NCI-H2196 (cell line): ENCODE data around the gene NCAM1.
A peak's percentile ranks its signal among the peaks of the same experiment; 100 is the strongest.

Source experiments
- DNase-seq: peaks from one replicate; lab custom pipeline; 2025; ENCODE audit not compliant: unreplicated experiment; lab: John Stamatoyannopoulos, UW

NCAM1 gene

DNA sequence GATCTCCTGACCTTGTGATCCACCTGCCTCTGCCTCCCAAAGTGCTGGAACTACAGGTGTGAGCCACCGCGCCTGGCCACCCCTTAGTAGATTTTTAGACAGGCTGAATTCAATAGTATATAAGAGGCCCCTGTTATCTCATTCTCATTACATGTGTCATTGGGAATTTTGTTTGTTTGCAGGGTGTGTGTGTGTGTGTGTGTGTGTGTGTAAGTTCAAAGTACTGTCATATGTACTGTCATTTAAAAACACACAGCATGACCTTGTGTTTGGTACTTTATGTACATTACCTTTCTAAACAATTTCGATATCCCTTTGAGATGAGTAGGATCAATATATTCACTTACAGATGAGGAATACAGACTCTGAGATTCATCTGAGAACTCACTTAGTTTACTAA is 234.5 kb downstream of the NCAM1 start:
- no peak for DNase-seq

GRCh38 chr11:113197446-113197845 is 236.2 kb downstream of the NCAM1 start:
- no peak for DNase-seq

- DNase-seq: no peak
Observed at GRCh38 chr11:113198972-113199661, 237.9 kb downstream of the NCAM1 start.

GRCh38 chr11:113199866-113200265 is 238.6 kb downstream of the NCAM1 start:
- no peak for DNase-seq

GRCh38 chr11:113201054-113201818 is 240.0 kb downstream of the NCAM1 start:
- peak; percentile 15 for DNase-seq

- DNase-seq: no peak
Observed at GRCh38 chr11:113202431-113202830, 241.2 kb downstream of the NCAM1 start.

- no peak for DNase-seq
Observed at GRCh38 chr11:113203141-113203753, 242.0 kb downstream of the NCAM1 start.

- DNase-seq: no peak
Observed at GRCh38 chr11:113204280-113204679, 243.1 kb downstream of the NCAM1 start.

GRCh38 chr11:113213549-113213948 is 252.3 kb downstream of the NCAM1 start:
- no peak for DNase-seq

DNA sequence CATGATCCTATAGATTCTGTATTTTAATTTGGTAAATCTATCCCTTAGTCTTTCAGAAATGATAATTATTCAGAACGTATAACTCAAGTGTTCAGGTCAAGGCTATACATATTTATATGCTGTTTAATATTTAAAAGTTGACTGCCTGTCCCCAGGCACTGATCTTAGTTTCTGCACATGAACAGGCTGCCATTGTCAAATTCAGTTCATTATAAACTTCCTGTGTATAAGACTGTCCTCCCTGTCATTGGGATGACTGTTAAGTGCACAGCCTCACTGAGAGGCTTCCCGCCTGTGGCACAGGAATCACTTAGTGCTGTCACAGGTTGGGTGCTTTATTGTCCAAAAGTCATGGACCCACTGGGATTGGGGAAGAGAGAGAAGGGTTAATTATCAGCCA is 261.0 kb downstream of the NCAM1 start:
- DNase-seq: no peak

- no peak for DNase-seq
Observed at GRCh38 chr11:113234888-113235287, 273.7 kb downstream of the NCAM1 start.

DNA sequence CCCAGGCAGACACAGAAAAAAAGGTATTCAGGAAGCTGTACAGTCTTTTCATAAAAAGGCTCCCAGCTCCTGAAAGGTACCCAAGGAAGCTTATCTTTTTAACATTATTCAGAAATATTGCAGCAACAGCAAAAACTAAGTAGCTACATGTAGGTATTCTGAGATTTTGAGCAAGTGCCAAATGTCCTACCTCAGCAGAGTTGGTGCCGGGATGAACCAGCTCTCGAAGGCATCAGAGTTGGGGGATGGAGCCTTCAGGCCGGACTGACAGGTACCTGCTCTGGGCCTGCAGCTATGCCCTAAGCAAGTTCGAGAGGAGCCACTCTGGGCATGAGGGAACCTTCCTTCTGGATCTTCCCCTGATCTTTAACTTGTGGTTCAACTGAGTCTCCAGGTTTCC is 276.0 kb downstream of the NCAM1 start:
- no peak for DNase-seq

DNA sequence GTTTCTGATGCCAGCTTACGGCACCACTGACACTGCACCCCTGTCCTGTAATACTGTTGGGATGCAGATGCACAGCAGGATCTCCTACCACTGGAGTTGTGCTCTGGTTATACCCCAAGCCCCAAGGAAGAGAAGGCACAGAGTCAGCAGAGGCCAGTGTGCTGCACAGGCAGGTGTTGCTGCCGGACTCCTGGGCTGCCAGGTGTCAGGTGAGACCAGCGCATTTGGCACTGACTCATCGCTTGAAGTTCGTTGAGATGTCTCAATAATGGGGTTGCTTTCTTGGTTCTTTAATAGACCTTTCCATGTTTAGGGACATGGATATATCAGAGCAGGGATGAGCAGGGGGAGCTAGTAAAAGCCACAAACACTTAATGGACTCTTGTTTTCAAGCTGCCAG is 277.5 kb downstream of the NCAM1 start:
- DNase-seq: peak; percentile 5

GRCh38 chr11:113240389-113240788 is 279.2 kb downstream of the NCAM1 start:
- peak; percentile 55 for DNase-seq

DNA sequence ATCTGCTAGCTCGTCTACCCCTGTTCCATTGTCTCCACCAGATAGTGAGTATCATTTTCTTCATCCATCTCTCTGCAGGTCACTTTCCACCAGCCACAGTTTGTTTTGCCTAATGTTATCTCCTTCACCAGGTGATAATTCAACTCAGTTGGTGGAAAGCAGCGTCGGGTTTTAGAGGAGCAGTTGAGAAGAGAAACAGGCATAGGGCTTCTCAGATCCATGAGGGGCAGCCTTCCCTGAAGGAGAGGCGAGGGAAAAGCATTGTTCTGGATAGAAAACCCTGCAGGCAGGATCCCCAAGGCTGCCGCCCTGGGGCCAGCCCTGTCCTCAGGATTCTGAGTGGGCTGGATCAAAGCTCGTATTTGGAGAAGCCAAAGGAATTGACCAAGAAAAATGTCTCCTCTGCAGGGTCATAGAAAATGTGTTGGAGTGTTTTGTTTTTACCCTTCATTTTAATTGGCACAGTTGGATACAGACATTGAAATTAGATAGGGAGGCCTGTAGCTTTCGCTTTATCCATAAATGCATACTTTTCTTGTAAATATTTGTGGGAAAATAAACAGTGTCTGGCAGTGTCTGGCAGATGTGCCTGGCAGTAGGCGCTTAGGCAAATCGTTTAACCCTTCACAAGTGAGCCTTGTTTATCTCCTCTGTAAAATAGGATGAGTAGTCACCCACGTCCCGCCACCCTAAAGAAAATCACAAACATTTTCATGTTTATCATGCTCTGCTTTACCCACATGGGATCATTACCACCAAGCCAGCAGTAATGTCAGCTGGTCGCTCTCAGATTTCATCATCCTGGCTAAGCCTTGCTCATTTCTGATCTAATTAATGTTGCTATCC is 279.8 kb downstream of the NCAM1 start:
- no peak for DNase-seq

DNA sequence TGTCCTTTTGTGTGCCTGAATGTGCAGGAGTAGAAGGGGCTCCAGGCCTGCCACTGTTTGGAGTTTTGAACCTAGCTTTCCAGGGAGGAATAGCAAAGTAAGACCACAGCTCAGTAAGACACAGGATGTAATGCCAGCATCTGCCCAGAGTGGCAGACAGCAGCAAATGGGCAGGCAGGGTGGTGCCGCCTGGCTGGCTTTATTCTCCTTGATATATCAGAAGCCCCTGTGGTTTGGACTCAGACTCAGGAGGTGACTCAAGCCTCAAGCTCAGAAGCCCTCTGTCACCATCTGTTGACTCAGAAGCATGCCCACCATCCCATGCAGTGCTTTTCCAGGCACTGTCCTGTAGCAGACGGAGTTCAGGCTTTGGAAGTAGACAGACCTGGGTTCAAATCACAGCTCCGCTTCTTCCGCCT is 280.4 kb downstream of the NCAM1 start:
- DNase-seq: no peak

DNA sequence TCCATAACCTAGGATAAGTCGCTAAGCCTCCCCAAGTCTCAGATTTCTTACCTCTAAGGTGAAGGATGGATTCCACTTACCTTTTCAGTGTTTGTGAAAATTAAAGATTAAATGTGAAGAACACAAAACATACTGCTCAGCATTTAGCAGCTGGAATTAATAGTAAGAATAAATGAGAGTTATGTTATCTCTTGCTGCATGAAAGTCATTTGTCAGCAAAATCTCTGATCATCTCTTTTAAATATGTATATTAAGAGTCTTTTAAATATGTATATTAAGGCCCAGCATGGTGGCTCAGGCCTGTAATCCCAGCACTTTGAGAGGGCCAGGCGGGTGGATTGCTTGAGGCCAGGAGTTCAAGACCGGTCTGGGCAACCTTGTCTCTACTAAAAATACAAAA is 280.8 kb downstream of the NCAM1 start:
- DNase-seq: no peak

DNA sequence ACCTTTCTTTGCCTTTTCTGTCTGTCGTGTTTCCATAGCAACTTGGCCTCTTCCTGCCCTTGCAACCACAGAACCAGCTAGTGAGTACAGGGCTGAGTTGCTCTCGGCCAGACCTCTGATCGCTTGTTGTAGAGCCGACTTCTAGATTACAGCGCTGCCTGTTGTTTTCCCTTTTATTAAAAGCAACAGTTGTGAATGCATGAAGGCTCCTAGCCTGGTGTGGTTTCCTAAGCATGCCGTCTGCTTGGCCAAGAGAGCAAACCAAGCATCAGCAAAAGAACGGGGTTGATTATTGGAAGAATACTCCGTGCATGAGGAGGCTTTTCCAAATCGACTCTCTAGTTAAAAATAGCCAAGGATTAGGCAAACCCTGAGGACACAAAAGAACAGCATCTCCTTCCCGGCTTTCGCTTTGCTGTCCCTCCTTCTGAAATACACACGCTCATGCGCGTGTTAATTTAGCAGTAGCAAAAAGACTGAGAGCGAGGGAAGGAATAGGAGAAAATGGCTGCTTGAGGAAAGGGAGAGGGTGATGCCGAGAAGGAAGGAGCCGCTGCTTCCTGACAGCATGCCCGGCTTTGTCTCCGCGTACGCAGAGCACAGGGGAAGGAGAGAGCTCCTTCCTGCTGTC is 281.7 kb downstream of the NCAM1 start:
- no peak for DNase-seq

- DNase-seq: no peak
Observed at GRCh38 chr11:113243696-113244095, 282.5 kb downstream of the NCAM1 start.

DNA sequence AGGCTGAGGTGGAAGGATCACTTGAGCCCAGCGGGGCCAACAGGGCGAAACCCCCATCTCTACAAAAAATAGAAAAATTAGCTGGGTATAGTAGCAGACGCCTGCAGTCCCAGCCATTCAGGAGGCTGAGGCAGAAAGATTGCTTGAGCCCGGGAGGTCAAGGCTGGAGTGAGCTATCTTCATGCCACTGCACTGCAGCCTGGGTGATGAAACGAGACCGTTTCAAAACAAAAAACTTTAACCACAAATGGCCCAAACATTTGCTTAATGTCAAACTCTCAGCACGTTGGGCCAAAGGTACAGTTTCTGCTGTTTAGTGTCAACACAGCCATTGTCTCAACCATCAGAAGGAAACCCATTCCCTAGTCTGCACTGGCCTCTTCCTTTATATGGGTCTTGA is 284.0 kb downstream of the NCAM1 start:
- no peak for DNase-seq

DNA sequence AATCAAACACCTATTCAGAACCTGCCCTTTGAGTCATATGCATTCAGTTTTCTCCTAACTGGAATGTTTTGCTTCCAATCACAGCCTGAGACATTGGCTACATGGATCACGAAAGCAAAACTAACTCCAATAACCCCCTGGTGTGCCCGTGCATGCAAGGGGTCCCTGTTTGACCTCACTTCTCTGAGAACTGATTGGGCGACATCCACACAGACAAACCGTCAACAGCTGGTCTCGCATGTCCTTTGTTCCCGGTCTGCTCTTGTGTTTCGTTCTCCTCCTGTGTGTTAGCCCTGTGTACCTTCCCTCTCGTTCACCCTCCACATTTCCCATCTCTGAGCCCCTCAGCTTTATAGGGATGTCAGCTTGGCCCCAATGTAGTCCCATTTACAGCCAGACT is 286.0 kb downstream of the NCAM1 start:
- DNase-seq: no peak
